NCI-H1417 treated with DMSO at 0.1 percent for 48 hours (cell line): ENCODE data around the gene TSKS.

ENCODE experiments used
- DNase-seq: peaks from one replicate; lab custom pipeline; 2025; lab: John Stamatoyannopoulos, UW

The TSKS gene

DNA sequence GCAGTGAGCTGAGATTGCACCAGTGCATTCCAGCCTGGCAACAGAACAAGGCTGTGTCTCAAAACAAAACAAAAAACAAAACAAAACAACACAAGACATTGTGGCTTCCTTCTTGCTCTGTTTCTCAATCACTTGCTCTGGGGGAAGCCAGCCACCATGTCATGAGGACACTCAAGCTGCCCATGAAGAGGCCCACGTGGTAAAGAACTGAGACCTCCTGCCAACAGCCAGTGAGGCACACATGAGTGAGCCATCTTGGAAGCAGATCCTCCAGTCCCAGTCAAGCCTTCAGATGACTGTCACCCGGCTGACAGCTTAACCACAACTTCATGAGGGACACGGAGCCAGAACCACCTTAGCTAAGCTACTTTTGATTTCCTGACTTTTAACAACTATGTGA, 47.0 kb downstream of the TSKS start:
- DNase-seq: no peak

DNA sequence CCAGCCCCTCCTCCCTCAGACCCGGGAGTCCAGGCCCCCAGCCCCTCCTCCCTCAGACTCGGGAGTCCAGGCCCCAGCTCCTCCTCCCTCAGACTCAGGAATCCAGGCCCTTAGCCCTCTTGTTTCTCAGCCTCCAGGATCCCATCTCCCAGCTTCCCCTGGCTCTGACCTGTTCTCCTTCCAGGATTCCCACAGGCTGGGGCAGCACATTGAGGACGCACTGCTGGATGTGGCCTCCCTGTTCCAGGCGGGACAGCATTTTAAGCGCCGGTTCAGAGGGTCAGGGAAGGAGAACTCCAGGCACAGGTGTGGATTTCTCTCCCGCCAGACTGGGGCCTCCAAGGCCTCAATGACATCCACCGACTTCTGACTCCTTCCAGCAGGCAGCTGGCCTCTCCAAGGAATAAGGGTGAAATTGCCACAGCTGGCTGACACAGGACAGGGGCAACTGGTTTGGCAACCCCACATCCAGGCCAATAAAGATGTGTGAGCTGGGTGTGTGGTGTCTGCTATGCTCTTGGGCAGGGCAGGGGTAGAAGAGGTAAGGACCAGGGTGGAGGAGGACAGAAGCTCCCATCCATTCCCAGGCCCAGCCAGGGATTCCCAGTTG, 49.8 kb downstream of the TSKS start:
- no peak for DNase-seq

DNA sequence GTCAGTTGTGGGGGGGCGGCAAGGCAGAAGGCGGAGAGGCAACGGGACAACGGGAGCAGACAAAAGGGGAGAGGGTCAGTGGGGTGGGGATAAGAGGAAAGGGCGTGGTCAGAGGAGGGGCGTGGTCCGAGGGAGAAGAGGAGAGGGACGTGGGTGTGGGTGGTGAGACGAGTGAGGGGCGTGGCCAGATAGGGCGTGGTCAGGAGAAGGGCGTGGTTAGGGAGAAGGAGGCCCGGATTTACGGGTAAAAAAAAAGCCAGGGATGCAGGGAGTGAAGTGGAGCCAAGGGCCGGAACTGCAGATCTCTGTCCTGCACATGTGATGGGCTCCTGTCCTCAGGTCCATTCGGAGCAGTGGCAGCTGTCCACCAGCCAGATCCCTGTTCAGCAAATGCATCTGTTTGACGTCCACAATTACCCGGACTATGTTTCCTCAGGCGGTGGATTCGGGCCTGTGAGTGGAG, 50.7 kb downstream of the TSKS start:
- no peak for DNase-seq

DNA sequence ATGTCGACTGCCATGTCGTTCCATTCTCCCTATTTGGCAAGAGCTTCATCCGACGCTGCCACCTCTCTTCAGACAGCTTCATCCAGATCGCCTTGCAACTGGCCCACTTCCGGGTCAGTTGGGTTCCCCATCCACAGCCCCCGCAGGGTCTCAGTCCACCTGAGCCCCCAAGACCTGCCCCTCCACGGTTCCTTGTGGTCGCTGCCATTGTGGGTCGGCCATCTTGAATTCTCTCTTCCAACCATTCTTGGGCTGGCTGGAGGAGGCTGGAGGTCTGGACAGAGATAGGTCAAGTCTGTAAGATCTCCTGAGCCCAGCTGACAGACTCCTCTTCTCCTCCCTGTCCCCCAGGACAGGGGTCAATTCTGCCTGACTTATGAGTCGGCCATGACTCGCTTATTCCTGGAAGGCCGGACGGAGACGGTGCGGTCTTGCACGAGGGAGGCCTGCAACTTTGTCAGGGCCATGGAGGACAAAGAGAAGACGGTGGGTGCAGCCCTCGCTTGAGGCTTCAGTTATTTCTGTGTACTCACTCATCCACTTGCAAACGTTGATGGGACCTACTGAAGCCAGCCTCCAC, 52.6 kb downstream of the TSKS start:
- DNase-seq: no peak

DNA sequence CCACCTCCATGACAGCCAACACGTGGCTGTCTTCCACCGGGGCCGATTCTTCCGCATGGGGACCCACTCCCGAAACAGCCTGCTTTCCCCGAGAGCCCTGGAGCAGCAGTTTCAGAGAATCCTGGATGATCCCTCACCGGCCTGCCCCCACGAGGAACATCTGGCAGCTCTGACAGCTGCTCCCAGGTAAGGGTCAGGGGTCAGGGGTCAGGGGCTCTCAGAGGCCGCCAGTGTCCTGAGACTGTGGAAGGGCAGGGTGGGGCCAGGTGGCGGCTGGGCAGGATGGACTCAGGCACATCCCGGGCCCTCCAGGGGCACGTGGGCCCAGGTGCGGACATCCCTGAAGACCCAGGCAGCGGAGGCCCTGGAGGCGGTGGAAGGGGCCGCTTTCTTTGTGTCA, 57.2 kb downstream of the TSKS start:
- no peak for DNase-seq

- DNase-seq: no peak
These were observed 58.0 kb downstream of the TSKS start for GRCh38 chr19:49704888-49705642.

DNA sequence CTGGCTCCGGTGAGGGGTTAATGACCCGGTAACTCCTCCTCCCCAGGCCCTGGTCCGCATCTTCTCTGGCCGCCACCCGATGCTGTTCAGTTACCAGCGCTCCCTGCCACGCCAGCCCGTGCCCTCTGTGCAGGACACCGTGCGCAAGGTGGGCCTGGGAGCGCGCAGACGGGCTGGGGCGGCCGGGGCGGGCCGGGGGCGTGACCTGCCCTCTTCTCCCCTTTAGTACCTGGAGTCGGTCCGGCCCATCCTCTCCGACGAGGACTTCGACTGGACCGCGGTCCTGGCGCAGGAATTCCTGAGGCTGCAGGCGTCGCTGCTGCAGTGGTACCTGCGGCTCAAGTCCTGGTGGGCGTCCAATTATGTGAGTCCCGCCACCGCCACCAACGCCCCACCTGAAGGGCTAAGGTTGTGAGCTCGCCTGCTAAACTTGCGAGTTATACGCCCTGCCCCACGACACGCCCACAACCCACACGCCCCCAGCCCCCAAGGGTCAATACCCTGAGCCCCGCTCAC, 61.8 kb downstream of the TSKS start:
- no peak for DNase-seq

- DNase-seq: no peak
These were observed 62.5 kb downstream of the TSKS start for GRCh38 chr19:49700563-49700962.

GRCh38 chr19:49699364-49699763, 63.7 kb downstream of the TSKS start:
- no peak for DNase-seq

DNA sequence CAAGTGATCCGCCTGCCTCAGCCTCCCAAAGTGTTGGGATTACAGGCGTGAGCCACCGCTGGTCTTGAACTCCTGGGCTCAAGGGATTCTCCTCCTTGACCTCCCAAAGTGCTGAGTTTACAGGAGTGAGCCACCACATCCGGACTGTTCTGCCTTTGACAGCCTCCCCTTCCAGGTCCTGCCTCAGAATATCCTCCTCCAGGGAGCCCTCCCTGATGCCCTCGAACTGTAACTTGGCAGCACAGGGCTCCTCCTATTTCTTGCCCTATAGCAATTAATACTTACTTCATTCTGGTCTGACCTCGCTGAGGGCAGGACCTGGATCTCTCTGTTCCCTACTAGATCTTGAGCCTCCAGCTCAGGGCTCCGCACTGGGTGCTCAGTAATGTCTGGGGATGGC, 66.2 kb downstream of the TSKS start:
- DNase-seq: no peak

DNA sequence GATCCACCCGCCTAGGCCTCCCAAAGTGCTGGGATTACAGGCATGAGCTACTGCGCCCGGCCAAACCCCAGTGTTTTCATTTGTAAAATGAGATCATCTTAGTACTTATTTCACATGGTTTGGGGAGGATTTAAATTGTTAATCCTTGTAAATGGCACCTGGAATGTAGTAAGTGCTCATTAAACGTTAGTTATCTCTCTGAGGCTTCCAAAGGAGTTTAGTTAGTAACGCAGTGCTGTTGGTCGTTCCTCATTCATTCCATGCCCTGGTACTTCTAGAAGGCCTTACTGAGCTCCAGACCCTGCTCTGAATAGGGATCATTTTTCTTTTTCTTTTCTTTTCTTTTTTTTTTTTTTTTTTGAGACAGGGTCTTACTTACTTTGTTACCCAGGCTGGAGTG, 67.0 kb downstream of the TSKS start:
- DNase-seq: no peak

GRCh38 chr19:49692147-49692506, 71.0 kb downstream of the TSKS start:
- no peak for DNase-seq

GRCh38 chr19:49691243-49692146, 71.6 kb downstream of the TSKS start:
- DNase-seq: no peak

- DNase-seq: no peak
These were observed 72.4 kb downstream of the TSKS start, which contains the start of gene CPT1C for GRCh38 chr19:49690656-49691242. TSS of gene CPT1C (plus strand) at chr19:49691116. CDS start at chr19:49692253, 1,137 bp downstream.

- no peak for DNase-seq
These were observed 72.9 kb downstream of the TSKS start for GRCh38 chr19:49690079-49690655.
